DMS 273 (cell line): ENCODE measurements around the gene AGAP1.

ENCODE experiments used
- DNase-seq: peaks from one replicate; lab custom pipeline; 2025; ENCODE audit not compliant: unreplicated experiment; lab: John Stamatoyannopoulos, UW

AGAP1 gene

DNA sequence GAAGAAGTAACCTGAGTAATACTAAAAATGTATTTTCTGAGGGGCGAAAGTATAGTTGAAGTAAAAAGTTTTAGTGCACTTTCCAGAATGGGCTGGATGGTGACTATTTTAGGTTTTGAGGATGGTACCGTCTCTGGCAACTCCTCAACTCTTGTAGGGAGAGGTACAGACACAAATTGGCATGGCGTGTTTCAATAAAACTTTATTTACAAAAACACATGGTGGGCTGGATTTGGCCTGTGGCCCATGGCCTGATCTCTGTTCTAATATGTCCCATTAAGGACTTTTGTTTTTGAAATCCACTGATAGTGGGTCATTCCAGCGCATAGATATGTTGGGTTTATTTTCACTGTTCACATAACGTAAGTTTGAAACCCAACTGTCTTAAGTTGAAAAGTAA lies 132.8 kb downstream of the AGAP1 start:
- no peak for DNase-seq

DNA sequence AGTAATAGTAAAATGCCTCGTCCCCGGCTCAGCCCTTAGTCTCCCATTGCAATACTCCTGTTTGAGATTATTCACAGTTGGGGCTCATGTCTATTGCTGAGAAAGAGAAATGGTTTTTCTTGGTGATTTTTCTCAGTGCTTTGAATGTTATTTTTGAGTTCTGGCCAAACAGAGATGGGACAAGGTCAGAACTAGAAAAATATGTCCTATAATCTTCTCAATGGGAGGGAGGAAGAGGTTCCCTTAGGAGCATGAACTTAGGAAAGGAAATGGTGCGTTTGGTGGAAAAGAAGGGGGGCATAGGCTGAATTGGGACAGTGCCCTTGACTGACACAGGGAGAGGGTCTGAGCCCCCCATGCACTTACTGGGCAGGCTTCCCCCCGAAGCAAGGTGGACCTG lies 133.8 kb downstream of the AGAP1 start:
- no peak for DNase-seq

DNA sequence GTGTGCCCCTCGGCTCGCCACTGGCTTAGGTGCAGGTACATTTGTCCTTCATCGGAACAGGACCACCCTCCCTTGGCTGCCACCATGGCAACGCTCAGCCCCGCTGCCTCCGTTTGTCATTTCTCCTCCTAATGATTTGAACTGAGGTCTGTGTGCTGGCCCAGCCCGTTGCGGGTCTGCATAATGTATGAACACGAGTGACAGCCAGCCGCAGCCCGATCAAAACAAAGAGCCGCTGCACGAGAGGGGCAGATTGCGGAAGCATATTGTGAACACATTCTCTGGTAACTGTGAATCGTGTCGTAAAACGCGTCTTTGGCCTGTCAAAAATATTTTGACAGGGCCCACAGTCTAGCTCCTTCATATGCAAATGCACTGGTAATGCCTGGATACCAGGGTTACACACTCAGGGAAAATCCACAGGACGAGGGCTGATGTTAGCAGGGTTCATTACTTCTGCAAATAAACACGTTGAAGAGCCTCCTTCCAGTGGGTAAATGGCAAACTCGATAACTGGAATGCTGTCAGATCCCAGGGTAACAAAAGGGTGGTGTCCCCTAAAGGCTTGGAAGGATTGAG lies 137.0 kb downstream of the AGAP1 start:
- DNase-seq = peak; percentile 16

DNA sequence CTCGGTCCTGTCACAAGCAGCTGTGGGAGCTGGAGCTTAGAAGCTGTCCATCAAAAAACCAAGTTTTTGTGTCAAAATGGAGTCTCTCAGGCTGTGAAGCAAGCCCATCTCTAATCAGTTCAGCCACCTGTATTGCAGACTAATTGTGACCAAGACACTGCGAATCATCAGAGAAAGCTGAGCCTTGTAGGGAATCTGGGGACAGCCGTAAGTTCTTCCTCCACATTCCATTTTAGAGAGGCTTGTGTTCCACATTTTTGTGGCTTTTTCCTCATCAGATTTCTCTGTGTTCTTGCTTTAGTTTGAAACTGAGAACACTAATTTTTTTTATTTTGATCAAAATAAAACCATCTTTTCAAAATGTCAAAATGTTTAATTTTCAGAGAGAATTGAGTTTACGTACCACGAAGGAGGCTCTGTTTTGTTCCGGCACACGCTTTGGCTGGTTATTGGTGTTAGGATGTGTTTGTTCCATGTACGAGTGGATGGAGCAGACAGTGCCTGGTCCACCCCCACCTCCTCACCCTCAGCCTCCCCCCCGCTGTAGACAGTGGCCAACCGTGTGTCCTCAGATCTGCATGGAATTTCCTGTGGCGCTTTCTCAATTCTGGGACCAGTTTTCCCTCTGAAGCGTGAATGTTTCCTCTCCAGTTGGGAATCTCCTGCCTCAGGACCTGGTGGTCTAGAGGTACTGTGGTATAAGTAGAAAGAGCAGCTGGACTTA lies 140.8 kb downstream of the AGAP1 start:
- DNase-seq = no peak

DNA sequence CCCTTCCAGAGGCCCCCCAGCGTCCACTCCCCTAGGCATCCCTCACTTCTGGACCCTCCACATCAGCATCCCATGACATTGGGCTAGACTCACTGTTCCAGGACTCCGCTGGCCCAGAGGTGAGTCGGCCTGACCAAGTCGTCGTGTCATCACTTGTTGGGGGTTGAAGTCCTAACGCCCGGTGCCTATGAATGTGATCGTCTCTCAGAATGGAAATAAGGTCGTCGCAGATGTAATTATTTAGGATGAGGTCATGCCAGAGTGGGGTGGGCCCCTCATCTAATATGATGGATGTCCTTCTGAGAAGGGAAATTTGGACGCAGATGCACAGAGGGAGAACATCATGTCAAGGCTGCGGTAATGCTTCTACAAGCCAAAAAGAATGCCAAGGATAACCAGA lies 142.7 kb downstream of the AGAP1 start:
- DNase-seq = no peak

DNA sequence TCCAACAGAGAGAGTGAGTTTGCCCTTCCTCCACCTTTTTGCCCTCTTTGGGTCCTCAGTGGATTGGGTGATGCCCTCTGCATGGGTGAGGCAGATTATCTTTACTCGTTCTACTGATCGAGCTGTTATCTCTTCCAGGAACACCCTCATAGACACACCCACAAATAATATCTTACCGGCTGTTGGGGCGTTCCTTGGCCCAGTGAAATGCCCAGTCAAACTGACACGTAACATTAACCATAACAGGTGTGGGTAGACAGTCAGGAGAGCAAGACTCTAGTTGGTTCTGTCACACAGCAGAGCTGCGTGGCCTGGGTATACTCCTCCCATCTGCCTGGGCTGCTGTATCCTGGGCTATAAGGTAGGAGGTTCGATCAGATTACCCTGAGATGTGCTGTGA lies 144.1 kb downstream of the AGAP1 start:
- no peak for DNase-seq

DNA sequence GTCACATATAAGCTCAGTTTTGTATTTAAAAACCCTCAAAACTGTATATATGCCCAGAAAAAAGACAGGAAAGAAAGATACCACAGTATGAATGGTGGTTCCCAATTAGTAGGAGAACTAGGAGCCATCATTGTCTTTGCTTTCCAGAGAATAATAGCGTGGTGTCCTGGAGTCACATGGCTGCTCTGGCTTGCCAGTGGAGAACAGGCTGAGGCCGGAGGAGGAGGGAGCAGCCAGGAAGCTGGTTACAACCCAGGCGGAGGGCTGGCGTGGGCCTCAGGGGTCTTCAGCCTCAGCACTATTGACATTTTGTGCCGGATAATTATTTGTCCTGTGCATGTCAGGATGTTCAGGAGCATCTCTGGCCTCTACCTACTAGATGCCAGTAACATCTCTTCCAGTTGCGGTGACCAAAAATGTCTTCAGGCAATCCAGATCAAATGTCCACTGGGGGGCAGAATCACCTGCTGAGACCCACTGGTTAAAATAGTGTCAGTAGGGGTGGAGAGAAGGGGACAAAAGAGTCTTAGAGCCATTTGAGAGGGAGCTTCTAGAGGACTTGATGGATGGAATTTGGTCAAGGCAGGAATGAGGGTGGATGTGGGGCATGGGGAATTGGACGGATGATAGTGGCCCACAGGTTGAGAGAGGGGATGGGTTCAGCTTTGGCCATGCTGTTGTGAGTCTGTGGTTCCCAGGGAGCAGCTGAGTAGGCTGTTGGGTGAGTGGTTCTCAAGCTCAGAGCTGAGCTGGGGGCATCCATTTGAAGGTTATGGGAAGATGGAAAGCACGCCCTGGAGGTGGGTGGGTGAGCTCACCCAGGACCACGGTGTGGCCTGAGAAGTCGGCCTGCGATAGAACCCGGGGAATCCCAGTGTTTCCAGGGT lies 144.9 kb downstream of the AGAP1 start:
- DNase-seq = peak; percentile 44

DNA sequence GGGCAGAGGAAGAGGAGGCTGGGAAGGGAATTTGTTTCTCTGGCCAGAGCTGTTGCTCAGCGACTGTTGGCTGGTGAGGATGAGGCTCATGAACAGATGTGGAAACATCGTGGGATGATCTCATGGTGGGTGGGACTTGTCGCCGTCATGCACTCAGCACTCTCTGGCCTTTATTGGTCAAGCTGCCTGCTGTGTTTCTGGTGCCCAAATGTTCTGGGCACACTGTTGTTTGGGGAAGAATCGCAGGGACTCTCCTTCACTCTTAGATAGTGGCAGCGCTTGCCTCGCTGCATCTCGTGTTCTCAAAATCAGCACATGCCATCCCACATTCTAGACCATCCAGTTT lies 145.6 kb downstream of the AGAP1 start:
- peak; percentile 90 for DNase-seq

DNA sequence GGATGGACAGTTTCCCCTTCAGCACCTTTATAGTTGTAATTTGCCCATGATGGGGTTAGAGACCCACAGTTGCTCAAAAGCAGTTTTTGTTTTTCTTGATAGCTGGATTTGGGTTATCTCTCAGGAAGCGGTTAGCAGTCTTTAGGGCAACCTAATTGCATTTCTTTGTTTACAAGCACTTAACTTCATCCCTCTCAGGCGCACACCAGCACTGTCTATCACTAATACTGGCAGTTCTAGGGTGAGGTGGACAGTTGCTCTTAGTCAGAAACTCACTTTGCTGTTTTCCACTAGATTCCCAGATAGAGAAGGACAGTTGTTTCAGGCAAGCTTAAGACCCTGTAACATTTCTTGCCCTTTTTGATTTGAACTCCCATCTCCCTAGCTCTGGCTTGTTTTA lies 146.0 kb downstream of the AGAP1 start:
- peak; percentile 24 for DNase-seq

DNA sequence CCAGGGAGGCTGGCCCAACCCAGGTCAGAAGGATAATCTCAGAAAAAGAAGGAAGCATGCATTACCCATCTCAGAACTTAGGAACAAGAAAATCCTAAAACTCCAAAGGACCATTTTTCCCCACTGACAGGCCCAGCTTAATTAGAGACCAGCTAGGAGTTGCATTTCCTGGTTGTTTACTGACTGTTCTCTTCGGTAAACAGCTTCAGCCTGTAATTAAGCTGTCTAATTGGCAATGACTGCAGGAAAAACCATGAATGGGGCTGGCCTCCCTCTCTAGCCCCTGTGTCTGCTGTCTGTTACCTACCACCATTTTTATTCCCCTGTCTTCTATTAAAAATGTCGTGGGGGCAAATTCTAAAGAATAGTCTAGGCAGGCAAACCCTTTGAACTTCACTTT lies 146.5 kb downstream of the AGAP1 start:
- DNase-seq = no peak

DNA sequence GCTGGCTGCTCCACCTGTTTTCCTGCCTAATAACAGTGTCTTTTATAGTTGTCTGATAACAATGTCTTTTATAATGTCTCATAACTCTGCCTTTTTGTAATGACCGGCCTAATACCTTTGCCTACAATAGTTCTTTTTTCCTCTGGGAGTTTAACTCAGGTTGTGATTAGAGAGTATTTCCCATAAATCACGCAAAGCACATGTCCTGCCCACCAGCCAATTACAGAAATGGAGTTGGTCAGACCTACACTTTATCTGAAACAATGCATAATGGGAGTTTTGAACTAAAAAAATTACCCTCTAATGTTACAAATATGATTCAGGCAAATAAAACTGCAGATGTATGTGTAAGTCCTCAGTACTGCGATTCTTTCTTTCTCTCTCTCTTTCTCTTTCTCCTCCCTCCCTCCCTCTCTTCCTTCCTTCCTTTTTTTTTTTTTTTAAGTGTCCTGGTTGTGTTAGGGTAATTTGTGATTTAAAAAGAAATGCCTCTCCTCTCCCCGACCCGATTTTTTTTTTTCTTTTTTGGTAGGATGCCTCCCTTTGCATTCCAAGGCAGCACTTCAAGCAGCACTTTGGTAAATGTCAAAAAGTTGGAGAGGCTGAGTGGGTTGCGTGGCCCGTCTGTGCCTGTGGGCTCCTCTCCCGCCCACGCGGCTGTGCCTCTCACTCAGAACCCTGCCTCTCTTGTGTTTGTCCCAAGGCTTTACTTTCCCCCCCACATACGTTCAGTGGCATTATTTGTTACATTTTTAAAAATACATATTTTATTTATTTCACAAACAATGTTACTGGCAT lies 147.3 kb downstream of the AGAP1 start:
- peak; percentile 43 for DNase-seq

DNA sequence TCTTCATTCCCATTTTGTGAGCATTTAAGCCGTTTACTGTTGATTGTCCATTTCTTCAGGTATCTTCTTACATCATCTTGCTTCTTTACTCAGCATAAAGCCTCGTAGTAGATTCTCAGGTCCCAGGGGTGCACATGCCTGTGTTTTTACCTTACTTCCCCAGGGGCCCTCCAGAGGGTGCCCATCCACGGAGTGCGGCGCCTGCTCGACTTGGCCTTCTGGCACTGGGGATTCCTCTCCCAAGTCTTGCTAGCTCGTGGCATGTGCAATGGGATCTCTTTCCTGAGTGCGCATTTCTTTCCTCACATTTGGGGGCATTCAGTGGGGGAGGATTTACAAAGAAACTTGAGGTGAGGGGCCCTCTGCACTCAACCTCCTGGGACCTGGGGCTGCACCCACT lies 148.1 kb downstream of the AGAP1 start:
- DNase-seq = peak; percentile 54

DNA sequence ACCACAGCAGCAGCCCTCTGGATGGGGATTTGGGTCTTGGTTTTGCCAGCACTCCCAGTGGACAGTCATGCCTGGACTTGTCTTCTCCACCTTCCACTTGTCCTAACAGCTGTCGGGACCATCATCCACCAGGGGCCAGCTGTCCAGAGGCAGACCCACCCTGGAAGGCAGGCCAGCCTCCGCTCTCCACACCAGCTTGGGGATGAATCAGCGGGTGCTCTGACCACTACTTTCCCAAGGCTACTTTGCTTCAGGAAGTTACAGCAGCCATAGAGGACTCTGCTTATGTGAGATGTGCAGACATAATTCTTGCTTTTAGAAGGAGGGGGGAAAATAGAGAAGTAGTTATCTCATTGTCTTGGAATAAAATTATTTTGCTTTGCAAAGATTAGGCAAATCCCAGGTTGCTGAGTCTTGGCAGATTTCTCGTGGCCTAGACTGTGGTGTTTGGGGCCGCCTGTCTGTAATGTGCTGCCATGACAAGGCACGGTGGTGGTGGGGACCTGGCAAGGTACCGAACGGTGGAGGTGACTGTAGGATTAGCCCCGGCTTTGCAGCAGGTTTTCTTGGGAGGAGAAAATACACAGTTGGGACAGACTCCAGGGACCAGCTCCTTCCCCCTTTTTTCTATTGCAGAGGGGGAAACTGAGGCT lies 148.7 kb downstream of the AGAP1 start:
- peak; percentile 63 for DNase-seq

DNA sequence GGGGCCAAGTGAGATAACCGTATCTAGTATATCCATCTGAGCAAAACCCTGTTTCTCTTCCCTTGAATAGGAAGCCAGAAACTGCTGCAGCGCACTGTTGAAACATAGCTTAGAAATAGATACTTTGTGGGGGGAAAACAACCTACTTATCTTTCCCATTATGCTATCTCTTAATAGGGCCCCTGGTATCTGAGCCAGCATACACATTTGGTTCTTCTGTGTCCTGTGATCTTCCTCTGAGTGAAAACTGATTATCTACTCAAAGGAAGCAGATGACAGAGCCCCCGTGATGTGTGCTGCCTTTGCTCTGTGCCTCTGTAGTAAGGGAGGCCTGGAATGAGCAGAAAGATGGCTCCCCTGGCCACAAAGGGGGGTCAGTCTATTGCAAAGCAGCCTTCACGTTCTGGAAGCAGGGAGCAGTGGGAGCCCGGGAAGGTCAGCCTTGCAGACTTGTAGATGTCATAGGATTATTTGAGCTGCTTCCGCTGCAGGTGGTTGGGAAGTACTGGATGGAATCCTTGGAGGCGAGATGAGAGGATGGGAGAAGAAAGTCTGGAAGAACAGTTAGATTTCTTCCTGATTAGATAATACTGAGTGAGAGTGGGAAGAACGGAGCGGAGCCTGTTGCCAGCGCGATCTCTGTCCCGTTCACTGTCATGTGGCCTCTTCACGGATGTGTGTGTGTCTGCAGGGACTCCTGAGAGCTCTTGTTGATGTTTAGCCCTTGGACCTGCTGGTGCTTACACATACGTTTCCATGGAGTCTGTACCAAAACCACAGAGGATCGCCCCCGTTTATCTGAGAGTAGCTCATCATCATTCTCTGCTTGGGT lies 150.1 kb downstream of the AGAP1 start:
- no peak for DNase-seq

DNA sequence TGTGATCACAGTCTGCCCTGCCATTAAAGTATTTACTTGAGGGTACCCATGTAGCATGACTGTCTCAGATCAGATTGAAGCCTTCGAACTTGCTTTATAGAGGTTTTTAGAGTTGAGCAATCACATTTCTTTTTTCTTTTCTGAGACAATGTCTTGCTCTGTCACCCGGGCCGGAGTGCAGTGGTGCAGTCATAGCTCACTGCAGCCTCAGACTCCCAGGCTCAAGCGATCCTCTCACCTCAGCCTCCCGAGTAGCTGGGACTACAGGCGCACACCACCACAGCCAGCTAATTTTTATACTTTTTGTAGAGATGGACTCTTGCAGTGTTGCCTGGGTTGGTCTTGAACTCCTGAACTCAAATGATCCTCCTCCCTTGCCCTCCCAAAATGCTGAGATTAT lies 153.4 kb downstream of the AGAP1 start:
- DNase-seq = no peak

DNA sequence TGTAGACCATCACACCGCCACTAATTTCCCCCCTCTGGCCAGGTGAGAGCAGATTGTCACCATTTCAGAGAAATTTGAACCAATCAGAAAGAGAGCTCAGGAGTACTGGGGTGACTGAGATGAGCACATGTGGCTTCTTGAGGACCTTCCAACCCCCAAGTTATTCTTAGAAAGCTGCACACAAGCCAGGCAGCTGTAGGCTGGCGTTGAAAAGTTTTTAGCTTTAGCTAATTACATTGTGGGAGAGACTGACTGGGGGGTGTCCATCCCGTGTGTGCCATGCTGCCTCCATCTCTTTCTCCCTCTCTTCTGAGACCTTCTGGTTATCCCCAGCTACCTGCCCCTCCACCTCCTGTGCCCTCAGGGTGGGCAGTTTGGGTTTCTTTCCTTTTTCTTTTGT lies 154.0 kb downstream of the AGAP1 start:
- no peak for DNase-seq

DNA sequence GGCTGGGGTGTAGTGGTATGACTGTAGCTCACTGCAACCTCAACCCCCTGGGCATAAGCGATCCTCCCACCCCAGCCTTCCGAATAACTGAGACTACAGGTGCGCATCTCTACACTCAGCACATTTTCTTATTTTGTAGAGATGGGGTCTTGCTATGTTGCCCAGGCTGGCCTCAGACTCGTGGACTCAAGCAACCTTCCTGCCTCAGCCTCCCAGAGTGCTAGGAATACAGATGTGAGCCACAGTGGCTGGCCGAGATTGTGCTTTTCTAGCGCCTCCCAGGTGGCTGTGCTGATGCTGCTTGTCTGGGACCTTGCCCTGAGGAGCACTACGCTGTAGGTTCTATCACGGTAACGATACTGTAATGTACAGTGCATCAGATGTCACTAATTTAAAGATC lies 155.6 kb downstream of the AGAP1 start:
- DNase-seq = no peak

DNA sequence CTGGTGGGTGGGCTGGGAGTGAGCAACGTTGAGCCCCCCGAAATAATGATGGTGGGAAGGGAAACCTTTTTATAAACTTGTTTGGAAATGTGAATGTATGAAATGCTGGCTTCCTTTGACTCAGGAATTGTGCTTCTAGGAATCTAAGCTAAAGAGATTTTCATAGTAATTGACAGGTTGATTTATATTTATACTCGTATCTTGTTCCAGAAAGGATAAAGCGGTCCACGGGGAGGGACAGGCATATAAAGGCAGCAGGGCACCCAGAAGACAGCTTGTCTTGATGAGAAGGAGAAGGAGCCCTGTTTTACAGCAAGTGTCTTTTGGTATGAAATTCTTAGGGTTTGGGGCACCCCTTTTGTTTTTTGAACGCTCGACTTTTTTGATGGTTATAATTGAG lies 157.8 kb downstream of the AGAP1 start:
- DNase-seq = no peak

DNA sequence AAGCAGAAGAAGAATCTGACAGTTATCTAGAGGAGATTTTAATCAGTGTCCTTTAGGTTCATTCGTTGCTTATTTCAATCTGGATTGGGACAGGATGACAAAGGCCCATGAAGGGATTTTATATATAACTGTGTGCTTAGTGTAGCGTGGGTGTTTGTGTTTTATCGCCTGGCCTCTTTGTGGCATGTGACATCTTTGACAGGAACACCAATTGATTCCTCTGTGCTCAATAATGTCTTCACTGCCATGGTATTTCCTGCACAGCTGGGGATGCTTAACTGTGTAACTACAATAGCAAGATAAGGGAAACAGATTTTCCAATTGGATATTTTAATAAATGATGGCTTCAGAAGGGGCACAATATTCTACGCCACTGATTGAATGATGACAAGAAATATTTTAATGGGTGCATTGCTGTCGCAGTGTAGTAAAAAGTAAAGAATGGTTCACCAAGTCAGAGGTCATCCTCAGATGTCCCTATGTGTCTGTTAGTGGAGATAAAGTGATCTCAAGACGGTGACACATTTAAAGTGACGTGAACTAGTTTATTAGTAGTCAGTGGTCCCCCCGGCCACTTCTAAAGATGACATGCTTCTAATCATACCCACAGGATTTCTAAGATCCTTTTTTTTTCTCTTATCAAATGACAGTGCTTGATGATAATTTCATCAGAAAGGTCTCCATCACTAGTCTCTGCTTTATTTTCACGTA lies 160.4 kb downstream of the AGAP1 start:
- DNase-seq = no peak
